HG03469 (cell line): Measurements from ENCODE around the gene CCR2.

Experiments
- ATAC-seq: cut with Tn5 transposase; IDR thresholded peaks from one replicate; pipeline ENCODE4 v1.9.1; 2021; ENCODE audit warnings: mild to moderate bottlenecking, moderate library complexity, moderate number of reproducible peaks; ENCODE audit not compliant: unreplicated experiment

Gene CCR2

GRCh38 chr3:46354478-46354877 is 567 bp downstream of the CCR2 start:
- ATAC-seq: no peak

- no peak for ATAC-seq
Measured at GRCh38 chr3:46354984-46355383, 1.1 kb downstream of the CCR2 start.

- no peak for ATAC-seq
Measured at GRCh38 chr3:46356276-46356675, 2.4 kb downstream of the CCR2 start.

GRCh38 chr3:46356909-46357308 is 3.0 kb downstream of the CCR2 start:
- ATAC-seq: no peak

- ATAC-seq: no peak
Measured at GRCh38 chr3:46358466-46358865, 4.6 kb downstream of the CCR2 start.

GRCh38 chr3:46359733-46360493 is 6.0 kb downstream of the CCR2 start:
- ATAC-seq: peak; percentile 55

GRCh38 chr3:46360907-46361306 is 7.0 kb downstream of the CCR2 start:
- no peak for ATAC-seq

- ATAC-seq: no peak
Measured at GRCh38 chr3:46361408-46362283, 7.7 kb downstream of the CCR2 start.

GRCh38 chr3:46365041-46365440 is 11.1 kb downstream of the CCR2 start:
- no peak for ATAC-seq

- ATAC-seq: no peak
Measured at GRCh38 chr3:46365737-46366524, 12.0 kb downstream of the CCR2 start.

- ATAC-seq: no peak
Measured at GRCh38 chr3:46367811-46368210, 13.9 kb downstream of the CCR2 start.

GRCh38 chr3:46368569-46368968 is 14.7 kb downstream of the CCR2 start:
- ATAC-seq: no peak

GRCh38 chr3:46369151-46369550 is 15.2 kb downstream of the CCR2 start:
- no peak for ATAC-seq

- ATAC-seq: peak; percentile 66
Measured at GRCh38 chr3:46369675-46370132, 15.8 kb downstream of the CCR2 start.

- ATAC-seq: no peak
Measured at GRCh38 chr3:46370839-46371518, 17.1 kb downstream of the CCR2 start, which contains the start of gene CCR5. Gene CCR5, plus strand, starts transcription at chr3:46370946. Its CDS starts 1,957 bp downstream, at chr3:46372903.

- no peak for ATAC-seq
Measured at GRCh38 chr3:46371519-46372340, 17.8 kb downstream of the CCR2 start.

- no peak for ATAC-seq
Measured at GRCh38 chr3:46372492-46373359, 18.8 kb downstream of the CCR2 start.

GRCh38 chr3:46374755-46375154 is 20.8 kb downstream of the CCR2 start:
- ATAC-seq: no peak

- ATAC-seq: no peak
Measured at GRCh38 chr3:46375218-46375617, 21.3 kb downstream of the CCR2 start.
